NB4 (cell line): ENCODE results near the gene STK39.

ENCODE experiments used
- DNase-seq: peaks from one replicate; pipeline ENCODE4 v3.0.0; 2010; ENCODE audit warnings: low read depth
- H3K4me3 ChIP-seq: one replicate; pipeline ENCODE4 v1.5.1; 2011; ENCODE audit warnings: mild to moderate bottlenecking, low read depth, low read length, moderate library complexity
- MYC ChIP-seq: IDR thresholded peaks from 2 replicates; pipeline ENCODE4 v1.6.1; 2011; ENCODE audit warnings: low read depth, low read length
- POLR2A ChIP-seq: IDR thresholded peaks from 2 replicates; pipeline ENCODE4 v1.6.1; 2011; ENCODE audit warnings: mild to moderate bottlenecking; ENCODE audit not compliant: insufficient read length; ENCODE audit errors: extremely low read depth
- TF ChIP-seq, protein P1 (sequence below): IDR thresholded peaks from 2 replicates; pipeline ENCODE4 v1.6.1; 2011; ENCODE audit warnings: low read depth, low read length
- TF ChIP-seq, protein P2 (sequence below): IDR thresholded peaks from one replicate; pipeline ENCODE4 v1.5.1; 2012; ENCODE audit warnings: low read depth, low read length

Gene STK39

DNA sequence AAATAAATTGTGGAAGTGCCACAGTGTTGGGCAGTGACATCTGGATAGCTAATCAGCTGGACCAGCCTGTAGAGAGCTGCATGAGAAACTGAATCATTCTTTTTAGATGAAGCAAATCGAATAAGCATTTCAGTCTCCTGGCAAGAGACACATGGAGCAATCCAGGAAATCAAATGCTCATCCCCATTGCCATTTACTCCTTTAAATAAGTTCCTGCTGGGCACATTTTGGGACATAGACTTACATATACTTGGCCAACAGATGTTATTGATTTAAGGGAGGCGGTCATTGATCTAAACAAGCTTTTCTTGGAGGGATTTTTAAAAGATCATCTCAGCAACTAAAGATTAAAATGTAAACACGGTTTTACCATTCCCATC is 307.1 kb downstream of the STK39 start:
- TF ChIP-seq MYC (no peak), POLR2A (no peak)
- TF ChIP-seq, protein P1, sequence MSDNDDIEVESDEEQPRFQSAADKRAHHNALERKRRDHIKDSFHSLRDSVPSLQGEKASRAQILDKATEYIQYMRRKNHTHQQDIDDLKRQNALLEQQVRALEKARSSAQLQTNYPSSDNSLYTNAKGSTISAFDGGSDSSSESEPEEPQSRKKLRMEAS, result no peak
- TF ChIP-seq, protein P2, sequence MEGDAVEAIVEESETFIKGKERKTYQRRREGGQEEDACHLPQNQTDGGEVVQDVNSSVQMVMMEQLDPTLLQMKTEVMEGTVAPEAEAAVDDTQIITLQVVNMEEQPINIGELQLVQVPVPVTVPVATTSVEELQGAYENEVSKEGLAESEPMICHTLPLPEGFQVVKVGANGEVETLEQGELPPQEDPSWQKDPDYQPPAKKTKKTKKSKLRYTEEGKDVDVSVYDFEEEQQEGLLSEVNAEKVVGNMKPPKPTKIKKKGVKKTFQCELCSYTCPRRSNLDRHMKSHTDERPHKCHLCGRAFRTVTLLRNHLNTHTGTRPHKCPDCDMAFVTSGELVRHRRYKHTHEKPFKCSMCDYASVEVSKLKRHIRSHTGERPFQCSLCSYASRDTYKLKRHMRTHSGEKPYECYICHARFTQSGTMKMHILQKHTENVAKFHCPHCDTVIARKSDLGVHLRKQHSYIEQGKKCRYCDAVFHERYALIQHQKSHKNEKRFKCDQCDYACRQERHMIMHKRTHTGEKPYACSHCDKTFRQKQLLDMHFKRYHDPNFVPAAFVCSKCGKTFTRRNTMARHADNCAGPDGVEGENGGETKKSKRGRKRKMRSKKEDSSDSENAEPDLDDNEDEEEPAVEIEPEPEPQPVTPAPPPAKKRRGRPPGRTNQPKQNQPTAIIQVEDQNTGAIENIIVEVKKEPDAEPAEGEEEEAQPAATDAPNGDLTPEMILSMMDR, result no peak
- H3K4me3 ChIP-seq, result no peak overlapping the region
- no peak for DNase-seq

DNA sequence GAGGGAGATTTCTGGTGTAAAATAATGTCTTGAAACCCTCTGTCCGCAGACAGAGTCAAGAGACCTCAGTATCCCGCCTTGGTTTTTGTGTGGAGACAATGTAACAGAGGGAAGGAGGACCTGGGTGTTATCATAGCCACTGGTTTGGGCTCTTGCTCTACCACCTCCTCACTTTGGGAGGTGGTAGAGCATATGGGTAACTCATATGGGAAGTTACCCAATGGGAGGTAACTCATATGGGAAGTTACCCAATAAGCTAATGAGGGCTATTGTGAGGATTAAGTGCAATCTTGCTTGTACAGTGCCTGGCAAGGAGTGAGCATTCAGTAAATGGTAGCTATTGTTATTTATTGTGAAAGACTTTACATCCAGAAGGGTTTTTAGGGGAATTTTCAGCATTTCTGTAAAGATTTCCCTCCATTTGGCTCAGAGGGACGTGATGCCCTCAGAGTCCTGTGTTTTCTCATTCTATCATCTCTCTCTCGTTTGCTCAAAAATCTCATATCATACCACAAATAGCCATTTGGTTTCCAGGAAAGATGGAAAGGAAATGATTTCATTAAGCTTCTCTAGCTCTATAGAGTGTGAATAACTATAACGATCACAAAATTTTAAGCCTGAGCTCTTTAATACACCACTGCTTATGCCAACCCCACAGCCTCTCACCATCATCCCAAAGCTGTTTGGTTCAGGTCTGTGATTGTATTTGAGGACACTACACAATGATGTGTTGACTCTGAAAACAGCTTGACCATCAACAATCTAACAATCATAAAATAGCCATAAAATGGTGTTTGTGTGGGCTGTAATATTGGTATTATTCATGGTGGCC is 307.7 kb downstream of the STK39 start:
- H3K4me3 ChIP-seq, result no peak overlapping the region
- DNase-seq, result peak; percentile 57
- TF ChIP-seq, protein P1, result no peak
- TF ChIP-seq, protein P2, result no peak
- TF ChIP-seq POLR2A (no peak), MYC (no peak)

DNA sequence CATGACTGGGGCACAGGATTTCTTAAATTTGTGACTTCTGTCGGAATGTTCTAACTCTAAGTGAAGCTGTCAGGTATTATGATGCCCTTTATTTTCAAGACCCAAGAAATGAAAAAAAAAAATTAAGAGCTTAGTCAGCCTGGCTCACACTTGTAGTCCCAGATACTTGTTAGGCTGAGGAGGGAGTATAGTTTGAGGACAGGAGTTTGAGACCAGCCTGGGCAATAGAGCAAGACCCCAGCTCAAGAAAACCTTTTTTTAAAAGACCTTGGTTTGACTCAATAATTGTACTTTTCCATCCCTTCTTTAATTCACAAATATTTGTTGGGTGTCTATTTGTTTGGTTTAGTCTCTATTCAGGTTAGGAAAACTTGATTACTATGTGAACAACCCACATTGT is 310.0 kb downstream of the STK39 start:
- H3K4me3 ChIP-seq, result no peak overlapping the region
- DNase-seq, result no peak
- TF ChIP-seq, protein P2, result no peak
- TF ChIP-seq POLR2A (no peak), MYC (no peak)
- TF ChIP-seq, protein P1, result no peak

DNA sequence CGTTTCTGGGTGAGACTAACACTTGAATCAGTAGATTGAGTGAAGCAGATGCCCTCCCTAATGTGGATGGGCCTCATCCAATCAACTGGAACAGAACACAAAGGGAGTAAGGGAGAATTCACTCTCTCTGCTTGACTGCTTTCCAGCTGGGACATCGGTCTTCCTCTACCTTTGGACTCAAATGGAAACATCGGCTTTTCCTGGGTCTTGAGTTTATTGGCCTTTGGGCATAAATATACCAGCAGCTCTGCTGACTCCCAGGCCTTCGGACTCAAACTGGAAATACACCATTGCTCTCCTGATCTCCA is 311.6 kb downstream of the STK39 start:
- no peak for DNase-seq
- no peak overlapping the region for H3K4me3 ChIP-seq

DNA sequence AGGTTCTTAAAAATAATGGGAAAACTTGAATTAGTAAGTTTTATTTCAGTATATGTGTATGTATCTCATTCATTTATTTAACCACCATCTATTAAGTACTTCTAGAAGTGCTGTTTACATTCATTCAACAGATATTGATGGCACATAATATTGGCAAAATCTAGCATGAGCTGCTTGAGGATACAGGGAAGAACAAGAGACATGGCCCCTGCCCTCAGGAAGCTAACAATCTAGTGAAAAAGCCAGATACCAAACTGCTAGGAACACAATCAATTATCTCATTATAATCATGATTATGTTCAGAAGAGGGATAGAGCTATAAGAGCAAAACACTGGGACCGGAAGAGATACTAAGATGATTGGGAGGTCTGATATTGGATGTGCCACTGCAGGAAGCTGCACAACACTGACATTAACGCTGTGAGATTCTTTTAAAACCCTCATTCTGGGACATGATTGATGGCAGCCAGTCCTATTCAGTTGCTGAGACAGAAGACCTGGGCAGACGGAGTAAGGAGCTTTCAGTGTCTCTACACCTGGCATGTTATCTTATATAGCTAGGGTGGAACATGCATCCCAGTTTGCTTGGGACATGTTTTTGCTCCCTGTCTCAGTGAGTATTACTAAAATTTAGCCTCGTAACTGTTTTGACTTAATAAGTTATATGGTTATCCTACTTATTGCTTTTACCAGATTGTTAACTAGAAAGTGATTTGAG is 314.1 kb downstream of the STK39 start:
- no peak for DNase-seq
- no peak overlapping the region for H3K4me3 ChIP-seq
- TF ChIP-seq POLR2A (no peak), MYC (no peak)
- TF ChIP-seq, protein P1, result no peak
- TF ChIP-seq, protein P2, result no peak

More for the DNA sequence above, 311.6 kb downstream of the STK39 start:
- TF ChIP-seq POLR2A (no peak), MYC (no peak)
- TF ChIP-seq, protein P2, result no peak
- TF ChIP-seq, protein P1, result no peak
